Stimulated activated CD8-positive, alpha-beta memory T cell treated with anti-CD3 and anti-CD28 coated beads, Interleukin-15, amount 100 ng/mL, for 24 hours (primary cell): ENCODE measurements around the gene KRTAP9-4.
"Not testable (repeated sequence)": the region's sequence is repeated elsewhere in the genome, so short reads cannot be mapped to it uniquely, and the experiment has no call there.

Experiments used
- DNase-seq: peaks from one replicate; pipeline ENCODE4 v3.0.0-alpha.2; 2020; ENCODE audit warnings: low read depth

The KRTAP9-4 gene

GRCh38 chr17:41265078-41265477 is 15.6 kb downstream of the KRTAP9-4 start, which contains the start of gene KRTAP9-6:
KRTAP9-6 (plus strand) TSS chr17:41265378; CDS start chr17:41265378, 0 bp downstream.
- DNase-seq = no peak

DNA sequence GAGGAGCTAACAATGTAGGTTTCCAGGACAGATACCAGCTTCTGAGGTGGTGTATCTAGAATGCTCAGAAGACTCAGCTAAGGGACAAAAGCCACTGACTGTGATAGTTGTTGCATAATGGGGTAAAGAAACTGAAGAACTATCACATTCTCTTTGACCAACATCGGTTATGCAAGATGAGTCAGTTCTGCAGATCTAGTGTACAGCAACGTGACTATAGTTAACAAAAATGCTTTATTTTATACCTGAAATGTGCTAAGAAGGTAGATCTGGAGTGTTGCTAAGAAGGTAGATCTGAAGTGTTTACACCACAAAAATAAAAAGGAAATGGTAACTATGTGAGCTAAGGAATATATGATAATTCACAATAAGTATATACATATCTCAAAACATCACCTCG is 18.2 kb downstream of the KRTAP9-4 start:
- DNase-seq = no peak

- not testable (repeated sequence) for DNase-seq
These were observed 21.8 kb downstream of the KRTAP9-4 start for GRCh38 chr17:41271323-41271722.

- DNase-seq = no peak
These were observed 22.4 kb downstream of the KRTAP9-4 start for GRCh38 chr17:41271858-41272257.

- DNase-seq = not testable (repeated sequence)
These were observed 26.2 kb downstream of the KRTAP9-4 start, which contains the start of gene KRTAP9-7 for GRCh38 chr17:41275648-41276190. KRTAP9-7 (plus strand) TSS chr17:41275698; CDS start chr17:41275698, 0 bp downstream.

DNA sequence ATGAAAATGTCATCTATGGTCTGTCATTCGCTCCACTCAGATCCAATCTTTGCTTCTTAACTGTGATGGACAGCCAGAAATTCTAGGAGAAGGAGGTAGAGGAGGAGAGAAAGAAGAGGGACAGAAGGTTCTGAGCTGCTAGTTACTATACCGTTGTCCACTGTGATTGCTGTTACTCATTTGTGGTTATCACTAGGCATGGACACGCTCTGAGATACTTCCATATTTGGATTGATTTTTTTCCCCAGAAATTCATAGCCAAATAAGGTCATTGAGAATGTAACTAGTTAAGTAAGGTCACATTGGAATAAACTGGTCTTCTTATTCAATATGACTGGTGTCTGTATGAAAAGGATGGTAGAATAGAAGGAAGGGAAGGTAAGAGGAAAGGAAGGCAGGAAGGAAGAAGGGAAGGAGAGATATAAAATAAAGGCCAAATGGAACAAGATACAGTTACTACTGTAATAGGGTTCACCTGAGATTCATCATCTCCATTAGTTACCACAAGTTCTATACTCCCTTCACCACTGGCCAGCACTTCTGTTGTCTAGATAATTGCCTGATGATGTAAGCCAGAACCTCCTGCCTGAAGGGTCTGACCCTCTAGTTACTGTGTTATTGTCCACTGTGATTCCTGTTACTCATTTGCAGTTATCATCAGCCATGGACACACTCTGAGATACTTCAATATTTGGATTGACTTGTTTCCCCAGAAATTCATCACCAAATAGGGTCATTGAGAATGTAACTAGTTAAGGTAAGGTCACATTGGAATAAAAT is 28.9 kb downstream of the KRTAP9-4 start:
- no peak for DNase-seq

- no peak for DNase-seq
These were observed 34.6 kb downstream of the KRTAP9-4 start for GRCh38 chr17:41284043-41284442.

DNA sequence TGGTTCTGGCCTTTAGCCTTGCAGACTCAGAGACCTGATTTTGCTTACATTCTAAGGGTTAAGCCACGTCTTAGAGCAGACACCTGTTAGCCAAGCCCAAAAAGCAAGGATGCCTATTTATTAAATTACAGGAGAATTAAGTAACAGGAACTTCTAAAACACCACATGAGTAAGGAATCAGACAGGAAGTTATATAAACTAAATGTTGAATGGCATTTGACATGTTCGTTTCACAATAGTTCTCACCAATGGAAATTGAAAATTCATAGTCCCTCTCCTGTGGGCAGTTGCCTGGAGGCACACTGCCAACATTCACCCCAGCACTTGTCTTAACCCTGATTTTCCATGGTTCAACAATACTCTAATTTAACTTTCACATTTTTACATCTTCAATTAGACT is 35.1 kb downstream of the KRTAP9-4 start:
- no peak for DNase-seq

DNA sequence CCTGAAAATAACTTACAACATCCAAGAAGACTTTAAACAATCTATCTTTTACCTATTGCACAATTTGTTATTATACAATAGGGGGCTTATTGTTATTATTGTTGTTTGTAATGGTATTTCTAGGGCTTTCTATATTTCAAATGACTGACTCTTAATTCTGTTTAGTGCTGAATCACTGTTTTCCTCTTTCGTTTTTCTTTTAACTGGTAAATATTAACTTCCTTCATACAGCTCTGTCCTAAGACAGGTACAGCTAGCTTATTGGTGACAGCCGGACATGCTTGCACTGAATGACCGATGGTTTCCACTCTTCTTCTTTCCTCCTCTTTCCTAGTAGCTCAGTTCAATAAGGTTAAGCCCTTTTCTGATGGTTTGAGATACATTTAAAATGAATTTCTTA is 37.6 kb downstream of the KRTAP9-4 start:
- no peak for DNase-seq

GRCh38 chr17:41294016-41294415 is 44.5 kb downstream of the KRTAP9-4 start:
- DNase-seq = no peak

DNA sequence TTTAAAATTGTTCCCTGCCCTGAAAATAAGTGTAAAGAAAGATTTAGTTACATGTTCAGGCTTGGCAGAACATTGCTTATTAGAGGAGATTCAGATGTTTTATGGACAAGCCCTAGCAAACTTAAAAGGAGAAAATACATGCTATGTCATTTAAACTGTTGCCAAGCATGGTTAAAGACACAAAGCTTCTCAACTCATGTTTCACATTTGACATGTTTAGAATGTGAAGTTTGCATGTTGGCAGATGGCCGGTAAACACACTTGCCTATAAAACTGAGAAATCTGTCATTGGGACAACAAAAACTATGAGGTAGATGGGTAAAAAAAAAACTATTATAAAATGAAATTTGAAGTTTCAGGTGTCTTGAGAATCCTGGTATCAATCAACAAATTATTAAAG is 47.4 kb downstream of the KRTAP9-4 start:
- no peak for DNase-seq

DNA sequence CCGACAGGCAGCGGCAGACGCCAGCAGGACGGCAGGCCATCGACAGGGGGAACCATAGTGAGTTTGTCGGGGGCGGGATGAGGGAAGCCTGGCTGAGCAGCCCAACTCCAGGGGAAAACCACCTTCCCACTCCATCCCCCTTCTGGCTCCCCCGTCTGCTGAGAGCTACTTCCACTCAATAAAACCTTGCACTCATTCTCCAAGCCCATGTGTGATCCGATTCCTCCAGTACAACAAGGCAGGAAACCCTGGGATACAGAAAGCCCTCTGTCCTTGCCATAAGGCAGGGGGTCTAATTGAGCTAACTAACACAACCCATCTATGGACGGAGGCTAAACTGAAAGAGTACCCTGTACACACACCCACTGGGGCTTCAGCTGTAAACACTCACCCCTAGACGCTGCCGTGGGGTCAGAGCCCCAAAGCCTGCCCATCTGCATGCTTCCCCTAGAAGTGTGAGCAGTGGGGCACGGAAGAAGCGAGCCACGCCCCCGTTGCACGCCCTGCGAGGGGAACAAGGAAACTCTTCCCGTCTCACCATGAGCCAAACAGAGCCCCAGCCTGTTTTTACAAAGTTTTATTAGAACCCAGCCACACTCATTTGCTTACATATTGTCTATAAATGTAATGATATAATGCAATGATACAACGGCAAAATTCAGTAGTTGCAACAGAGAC is 49.1 kb downstream of the KRTAP9-4 start:
- DNase-seq = no peak
